NCI-H1930 (cell line): ENCODE data around the gene CATSPERD.
A peak's percentile ranks its signal among the peaks of the same experiment; 100 is the strongest.

Source experiments
- DNase-seq, 2 experiments: peaks; one replicate each; lab custom pipeline; 2025; lab: John Stamatoyannopoulos, UW

Gene CATSPERD

GRCh38 chr19:5804516-5805461 lies 84.4 kb downstream of the CATSPERD start, which contains the start of gene NRTN:
Gene NRTN (plus strand): TSS chr19:5805067. CDS start chr19:5824166, 19,099 bp downstream.
- peak in 1 of 2 experiments; percentile 28 for DNase-seq

GRCh38 chr19:5805462-5806132 lies 85.2 kb downstream of the CATSPERD start:
- peak; percentile 60 to 78 for DNase-seq

GRCh38 chr19:5806133-5806489 lies 85.7 kb downstream of the CATSPERD start:
- no peak for DNase-seq

GRCh38 chr19:5806905-5807304 lies 86.5 kb downstream of the CATSPERD start:
- DNase-seq, result no peak

- DNase-seq, result no peak
These were observed 87.8 kb downstream of the CATSPERD start for GRCh38 chr19:5808120-5808816.

GRCh38 chr19:5809053-5809452 lies 88.6 kb downstream of the CATSPERD start:
- DNase-seq, result no peak

GRCh38 chr19:5809469-5809868 lies 89.0 kb downstream of the CATSPERD start:
- no peak for DNase-seq

GRCh38 chr19:5811117-5811516 lies 90.7 kb downstream of the CATSPERD start:
- no peak for DNase-seq

- DNase-seq, result no peak
These were observed 93.8 kb downstream of the CATSPERD start for GRCh38 chr19:5814123-5814851.

- no peak for DNase-seq
These were observed 94.4 kb downstream of the CATSPERD start for GRCh38 chr19:5814852-5815246.

- no peak for DNase-seq
These were observed 96.8 kb downstream of the CATSPERD start for GRCh38 chr19:5817218-5817617.

GRCh38 chr19:5818594-5818993 lies 98.2 kb downstream of the CATSPERD start:
- DNase-seq, result no peak

- DNase-seq, result no peak
These were observed 100.3 kb downstream of the CATSPERD start for GRCh38 chr19:5820785-5821184.

GRCh38 chr19:5821521-5822180 lies 101.2 kb downstream of the CATSPERD start:
- DNase-seq, result no peak

GRCh38 chr19:5822181-5822844 lies 101.9 kb downstream of the CATSPERD start:
- no peak for DNase-seq

- no peak for DNase-seq
These were observed 103.3 kb downstream of the CATSPERD start for GRCh38 chr19:5823579-5824281.

- DNase-seq, result no peak
These were observed 104.3 kb downstream of the CATSPERD start for GRCh38 chr19:5824751-5825150.

GRCh38 chr19:5825178-5825577 lies 104.7 kb downstream of the CATSPERD start:
- no peak for DNase-seq

- peak in 1 of 2 experiments; percentile 11 for DNase-seq
These were observed 106.3 kb downstream of the CATSPERD start for GRCh38 chr19:5826531-5827341.
